GM13976 (cell line): ENCODE data around the gene CADM2.
"Not testable (repeated sequence)": the region's sequence is repeated elsewhere in the genome, so short reads cannot be mapped to it uniquely, and the experiment has no call there.

Experiments used
- DNase-seq: peaks from one replicate; pipeline ENCODE4 v3.0.0; 2012; ENCODE audit warnings: low spot score
- in situ Hi-C: fragments of 300-500 bp; cut with MboI; formaldehyde crosslinking; loops from one replicate; pipeline ENCODE4 v1.12.0; 2022; ENCODE audit warnings: low sequenced_read_pairs, mixed read lengths, inconsistent platforms; ENCODE audit not compliant: unreplicated experiment
- TF ChIP-seq, protein P1 (sequence below): IDR thresholded peaks from 2 replicates; pipeline ENCODE4 v1.5.1; 2012; ENCODE audit warnings: borderline replicate concordance, mild to moderate bottlenecking; ENCODE audit not compliant: insufficient read depth; ENCODE audit errors: extremely low read depth, missing control alignments, control extremely low read depth

CADM2 gene

DNA sequence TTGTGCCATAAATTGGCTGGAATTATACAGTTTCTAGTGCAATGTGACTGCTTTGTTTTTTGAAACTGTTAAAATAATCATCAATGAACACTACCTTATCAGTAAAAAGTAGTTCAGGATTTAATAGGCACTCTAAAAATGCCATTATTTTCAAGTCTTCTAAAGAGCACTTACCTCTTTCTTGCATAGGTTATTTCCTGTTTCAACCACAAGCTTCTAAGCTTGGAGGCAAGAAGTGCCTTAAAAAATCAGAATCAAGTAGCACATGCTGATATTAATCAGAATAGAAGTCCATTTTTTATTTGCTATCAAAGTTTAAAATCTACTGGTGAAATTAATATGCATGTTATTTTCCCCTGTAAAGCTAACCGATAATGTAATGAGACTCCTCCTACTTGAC lies 991.6 kb downstream of the CADM2 start:
- no peak for DNase-seq
- in situ Hi-C loops: no loop called here
- TF ChIP-seq, protein P1, sequence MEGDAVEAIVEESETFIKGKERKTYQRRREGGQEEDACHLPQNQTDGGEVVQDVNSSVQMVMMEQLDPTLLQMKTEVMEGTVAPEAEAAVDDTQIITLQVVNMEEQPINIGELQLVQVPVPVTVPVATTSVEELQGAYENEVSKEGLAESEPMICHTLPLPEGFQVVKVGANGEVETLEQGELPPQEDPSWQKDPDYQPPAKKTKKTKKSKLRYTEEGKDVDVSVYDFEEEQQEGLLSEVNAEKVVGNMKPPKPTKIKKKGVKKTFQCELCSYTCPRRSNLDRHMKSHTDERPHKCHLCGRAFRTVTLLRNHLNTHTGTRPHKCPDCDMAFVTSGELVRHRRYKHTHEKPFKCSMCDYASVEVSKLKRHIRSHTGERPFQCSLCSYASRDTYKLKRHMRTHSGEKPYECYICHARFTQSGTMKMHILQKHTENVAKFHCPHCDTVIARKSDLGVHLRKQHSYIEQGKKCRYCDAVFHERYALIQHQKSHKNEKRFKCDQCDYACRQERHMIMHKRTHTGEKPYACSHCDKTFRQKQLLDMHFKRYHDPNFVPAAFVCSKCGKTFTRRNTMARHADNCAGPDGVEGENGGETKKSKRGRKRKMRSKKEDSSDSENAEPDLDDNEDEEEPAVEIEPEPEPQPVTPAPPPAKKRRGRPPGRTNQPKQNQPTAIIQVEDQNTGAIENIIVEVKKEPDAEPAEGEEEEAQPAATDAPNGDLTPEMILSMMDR: no peak

DNA sequence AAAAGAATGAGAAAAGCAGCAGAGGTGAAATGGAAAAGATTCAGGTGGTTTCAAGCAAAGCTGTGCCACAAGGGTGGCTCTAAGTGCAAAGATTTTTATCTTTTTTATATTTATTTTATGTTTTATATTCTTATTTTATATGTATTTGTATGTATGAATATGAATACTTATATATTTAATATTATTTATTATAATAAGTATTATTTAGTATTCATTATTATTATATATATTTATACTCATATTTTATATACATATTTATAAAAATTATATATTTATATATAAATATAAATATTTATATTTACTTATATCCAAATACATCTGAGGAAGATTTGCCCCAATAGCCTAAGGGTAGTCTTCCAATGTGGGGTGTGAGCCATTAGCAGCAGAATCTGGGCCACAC lies 1002.0 kb downstream of the CADM2 start:
- in situ Hi-C loops: no loop called here
- no peak for DNase-seq
- TF ChIP-seq, protein P1: no peak

DNA sequence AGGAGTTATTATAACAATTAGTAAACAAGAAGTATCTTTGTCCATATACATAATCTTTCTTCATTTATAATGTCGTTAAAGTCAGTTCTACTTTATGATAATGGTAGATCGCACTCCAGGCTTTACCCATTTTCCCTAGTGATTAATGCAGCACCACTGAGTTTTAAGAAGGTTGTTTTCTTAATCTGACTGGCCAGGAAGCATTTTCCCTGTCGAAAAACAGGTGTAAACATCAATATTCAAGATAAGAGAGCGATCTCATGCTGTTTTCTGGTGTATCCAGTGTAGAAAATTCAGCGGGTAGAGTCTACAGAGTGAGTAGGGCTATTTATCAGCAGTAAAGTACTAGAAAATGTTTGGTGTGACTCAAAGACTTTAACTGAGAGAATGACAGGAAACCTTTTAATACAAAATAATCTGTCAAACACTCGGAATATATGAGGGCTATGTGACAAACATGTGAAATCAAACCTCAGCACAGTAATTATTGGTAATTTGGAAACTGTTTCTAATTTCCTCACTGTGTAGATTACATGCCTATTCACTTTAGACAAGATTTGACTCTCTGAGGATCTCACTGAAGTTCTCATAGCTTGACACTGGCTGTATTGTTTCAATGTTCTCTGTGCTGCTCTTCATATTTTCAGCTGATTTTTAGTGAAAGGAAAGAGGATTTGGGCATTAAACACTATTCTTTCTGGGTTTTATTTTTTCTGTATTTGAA lies 1019.0 kb downstream of the CADM2 start:
- DNase-seq: no peak
- in situ Hi-C loops: no loop called here
- TF ChIP-seq, protein P1: no peak

DNA sequence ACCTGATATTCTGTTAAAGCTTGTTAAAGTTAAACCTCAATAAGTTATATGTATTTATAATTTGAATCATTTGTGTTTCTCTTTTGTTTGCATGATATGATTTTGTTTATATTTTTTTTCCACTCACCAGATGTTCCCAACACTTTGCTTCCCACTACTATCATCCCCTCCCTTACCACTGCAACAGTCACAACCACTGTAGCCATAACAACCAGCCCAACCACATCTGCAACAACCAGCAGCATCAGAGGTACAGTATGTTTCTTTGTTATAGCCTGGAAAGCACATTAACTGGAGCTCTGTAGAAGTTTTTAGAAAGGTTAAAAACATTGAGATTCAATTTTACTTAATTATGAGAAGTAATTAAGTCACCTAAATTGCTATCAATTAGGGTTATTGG lies 1020.2 kb downstream of the CADM2 start:
- in situ Hi-C loops: no loop called here
- no peak for DNase-seq
- TF ChIP-seq, protein P1: no peak

DNA sequence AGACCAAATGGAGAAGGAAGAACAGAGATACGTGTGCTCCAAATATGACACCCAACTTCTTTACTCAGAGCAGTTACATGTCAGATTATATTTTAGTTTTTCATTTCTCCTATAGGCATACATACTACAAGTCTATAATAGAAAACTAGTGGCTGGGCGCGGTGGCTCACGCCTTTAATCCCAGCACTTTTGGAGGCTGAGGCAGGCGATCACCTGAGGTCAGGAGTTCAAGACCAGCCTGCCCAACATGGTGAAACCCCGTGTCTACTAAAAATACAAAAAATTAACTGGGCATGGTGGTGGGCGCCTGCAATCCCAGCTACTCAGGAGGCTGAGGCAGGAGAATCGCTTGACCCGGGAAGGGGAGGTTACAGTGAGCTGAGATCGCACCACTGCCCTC lies 1030.8 kb downstream of the CADM2 start:
- in situ Hi-C loops: not testable (repeated sequence)

DNA sequence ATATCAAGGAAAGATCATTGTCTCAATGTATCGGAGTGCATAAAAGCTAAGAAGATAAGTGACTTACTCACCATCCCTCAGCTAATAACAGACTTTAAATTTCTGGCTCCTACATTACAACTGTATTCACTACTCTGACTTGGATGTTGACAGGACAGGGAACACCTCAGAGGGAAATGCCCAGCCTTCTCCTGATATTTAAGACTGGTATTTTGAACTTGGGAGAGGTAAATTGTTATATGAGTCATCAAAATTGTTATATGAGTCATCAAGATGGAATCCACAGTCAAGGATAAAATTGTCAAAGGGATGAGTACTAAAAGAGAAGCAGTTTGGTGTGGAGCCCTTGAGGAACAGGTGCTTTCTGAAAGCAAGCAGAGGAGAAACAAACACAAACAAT lies 1070.8 kb downstream of the CADM2 start:
- TF ChIP-seq, protein P1: no peak
- in situ Hi-C loops: no loop called here
- no peak for DNase-seq

More for the DNA sequence above, 1030.8 kb downstream of the CADM2 start:
- not testable (repeated sequence) for DNase-seq

DNA sequence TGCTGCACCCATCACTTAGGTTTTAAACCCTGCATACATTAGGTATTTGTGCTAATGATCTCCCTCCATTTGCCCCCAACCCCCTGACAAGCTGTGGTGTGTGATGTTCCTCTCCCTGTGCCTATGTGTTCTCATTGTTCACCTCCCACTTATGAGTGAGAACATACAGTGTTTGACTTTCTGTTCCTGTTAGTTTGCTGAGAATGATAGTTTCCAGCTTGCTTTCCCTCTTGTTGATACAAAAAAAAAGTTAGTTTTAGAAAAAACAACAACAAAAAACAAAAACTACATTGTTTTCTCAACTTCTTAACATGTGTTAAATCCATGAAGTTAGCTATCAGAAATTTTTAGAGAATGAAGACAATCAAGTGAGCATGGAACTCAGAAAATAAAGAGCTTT lies 1079.1 kb downstream of the CADM2 start:
- in situ Hi-C loops: no loop called here

More for the DNA sequence above, 1079.1 kb downstream of the CADM2 start:
- TF ChIP-seq, protein P1: no peak
- no peak for DNase-seq
